Peyer's patch (tissue), 4 donors: ENCODE results near the gene ELP4. TPM values are rescaled to one million over a fixed set of nuclear protein-coding genes. Genes with fewer than 3 reads are reported as not detected.

Experiments
- DNase-seq, 3 donors: peaks; one replicate each; pipeline ENCODE4 v3.0.0-alpha.2; 2017 to 2019
- H3K27ac ChIP-seq, 4 donors: fragments of 200-600 bp; sonication (generic); one replicate each; pipeline ENCODE4 v1.5.1; 2016 to 2019
- H3K27me3 ChIP-seq, 2 donors: fragments of 200-600 bp; sonication (generic); one replicate each; pipeline ENCODE4 v1.5.1; 2019
- H3K36me3 ChIP-seq, 3 donors: fragments of 200-600 bp; sonication (generic); one replicate each; pipeline ENCODE4 v1.5.1; 2016 to 2019
- H3K4me1 ChIP-seq, 4 donors: fragments of 200-600 bp; sonication (generic); one replicate each; pipeline ENCODE4 v1.5.1; 2016 to 2019
- H3K4me3 ChIP-seq, 4 donors: fragments of 200-600 bp; sonication (generic); 1 replicate in 3 of 4; 2 replicates in 1 of 4; pipeline ENCODE4 v1.5.1; 2016 to 2019; ENCODE audit warnings: mild to moderate bottlenecking in 1 of 4
- H3K9me3 ChIP-seq, 4 donors: fragments of 200-600 bp; sonication (generic); one replicate each; pipeline ENCODE4 v1.5.1; 2016 to 2019; ENCODE audit warnings: mild to moderate bottlenecking in 1 of 4
- POLR2A ChIP-seq, 2 donors: fragments of 450-650 bp; IDR thresholded peaks; one replicate each; pipeline ENCODE4 v1.5.1; 2017; ENCODE audit warnings: antibody characterized with exemption in 2 of 2, mild to moderate bottlenecking in 2 of 2, moderate library complexity in 2 of 2
- total RNA-seq, 4 donors: library from RNA; depleted of rRNA; stranded (reverse); fragments of >200 nt; gene quantifications; one replicate each; pipeline ENCODE4 v1.1.0, GENCODE V29; 2016
- TF ChIP-seq, protein P1 (sequence below), 6 experiments: fragments of 450-650 bp in 4 of 6; fragments of 200-600 bp in 2 of 6; sonication (generic) in 1 of 6; IDR thresholded peaks; one replicate each; pipeline ENCODE4 v1.5.1; 2017 to 2019; ENCODE audit warnings: antibody characterized with exemption in 6 of 6, mild to moderate bottlenecking in 3 of 6, moderate library complexity in 1 of 6

ELP4 gene, protein sequence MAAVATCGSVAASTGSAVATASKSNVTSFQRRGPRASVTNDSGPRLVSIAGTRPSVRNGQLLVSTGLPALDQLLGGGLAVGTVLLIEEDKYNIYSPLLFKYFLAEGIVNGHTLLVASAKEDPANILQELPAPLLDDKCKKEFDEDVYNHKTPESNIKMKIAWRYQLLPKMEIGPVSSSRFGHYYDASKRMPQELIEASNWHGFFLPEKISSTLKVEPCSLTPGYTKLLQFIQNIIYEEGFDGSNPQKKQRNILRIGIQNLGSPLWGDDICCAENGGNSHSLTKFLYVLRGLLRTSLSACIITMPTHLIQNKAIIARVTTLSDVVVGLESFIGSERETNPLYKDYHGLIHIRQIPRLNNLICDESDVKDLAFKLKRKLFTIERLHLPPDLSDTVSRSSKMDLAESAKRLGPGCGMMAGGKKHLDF
- total RNA-seq, result 10 to 100 TPM; 13.3 to 33.0 (median 21.3) TPM

- TF ChIP-seq POLR2A (IDR thresholded peaks at IDR 0.05), result peak; percentile 39 to 61
- TF ChIP-seq, protein P1, sequence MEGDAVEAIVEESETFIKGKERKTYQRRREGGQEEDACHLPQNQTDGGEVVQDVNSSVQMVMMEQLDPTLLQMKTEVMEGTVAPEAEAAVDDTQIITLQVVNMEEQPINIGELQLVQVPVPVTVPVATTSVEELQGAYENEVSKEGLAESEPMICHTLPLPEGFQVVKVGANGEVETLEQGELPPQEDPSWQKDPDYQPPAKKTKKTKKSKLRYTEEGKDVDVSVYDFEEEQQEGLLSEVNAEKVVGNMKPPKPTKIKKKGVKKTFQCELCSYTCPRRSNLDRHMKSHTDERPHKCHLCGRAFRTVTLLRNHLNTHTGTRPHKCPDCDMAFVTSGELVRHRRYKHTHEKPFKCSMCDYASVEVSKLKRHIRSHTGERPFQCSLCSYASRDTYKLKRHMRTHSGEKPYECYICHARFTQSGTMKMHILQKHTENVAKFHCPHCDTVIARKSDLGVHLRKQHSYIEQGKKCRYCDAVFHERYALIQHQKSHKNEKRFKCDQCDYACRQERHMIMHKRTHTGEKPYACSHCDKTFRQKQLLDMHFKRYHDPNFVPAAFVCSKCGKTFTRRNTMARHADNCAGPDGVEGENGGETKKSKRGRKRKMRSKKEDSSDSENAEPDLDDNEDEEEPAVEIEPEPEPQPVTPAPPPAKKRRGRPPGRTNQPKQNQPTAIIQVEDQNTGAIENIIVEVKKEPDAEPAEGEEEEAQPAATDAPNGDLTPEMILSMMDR (IDR thresholded peaks at IDR 0.05), result peak in 2 of 6 experiments; percentile 7 to 10
- no peaks in the 10 kb centered on the region for H3K9me3 ChIP-seq
- H3K27ac ChIP-seq, result peak within 1 kb of the TSS; percentile 52 to 84 (median 81)
- H3K27me3 ChIP-seq, result no peaks in the 10 kb centered on the region
- peaks cover 0 to 13% (median 2%) of the 10 kb centered on the region in 4 donors for H3K4me1 ChIP-seq
- DNase-seq, result peak; percentile 95 to 98 (median 96)
- peak within 1 kb of the TSS; percentile 63 to 95 (median 88) for H3K4me3 ChIP-seq
- H3K36me3 ChIP-seq, result peaks cover 0 to 5% (median 0%) of the 10 kb centered on the region in 3 donors
Observed at GRCh38 chr11:31509429-31510345, at the start of gene ELP4, which contains the start of gene IMMP1L. ELP4 (plus strand) TSS chr11:31509767; CDS start chr11:31509785, 18 bp downstream. IMMP1L (minus strand) TSS chr11:31509622; CDS start chr11:31463276, 46,346 bp downstream.

- Histone ChIP-seq H3K27me3 (no peaks in the 10 kb centered on the region), H3K4me1 (no peaks in the 10 kb centered on the region), H3K4me3 (no peak overlapping the region), H3K9me3 (no peaks in the 10 kb centered on the region), H3K27ac (no peak overlapping the region), H3K36me3 (no peaks in the 10 kb centered on the region)
- DNase-seq, result no peak
- no peak for TF ChIP-seq POLR2A (IDR thresholded peaks at IDR 0.05)
- TF ChIP-seq, protein P1 (IDR thresholded peaks at IDR 0.05), result no peak
Observed at GRCh38 chr11:31464436-31464835, 45.1 kb upstream of the ELP4 start.

GRCh38 chr11:31474083-31474482 lies 35.5 kb upstream of the ELP4 start:
- Histone ChIP-seq H3K27me3 (no peaks in the 10 kb centered on the region), H3K9me3 (no peaks in the 10 kb centered on the region), H3K27ac (no peak overlapping the region), H3K4me3 (no peak overlapping the region), H3K36me3 (no peaks in the 10 kb centered on the region), H3K4me1 (no peaks in the 10 kb centered on the region)
- DNase-seq, result no peak
- TF ChIP-seq POLR2A (IDR thresholded peaks at IDR 0.05), result no peak
- TF ChIP-seq, protein P1 (IDR thresholded peaks at IDR 0.05), result no peak

DNA sequence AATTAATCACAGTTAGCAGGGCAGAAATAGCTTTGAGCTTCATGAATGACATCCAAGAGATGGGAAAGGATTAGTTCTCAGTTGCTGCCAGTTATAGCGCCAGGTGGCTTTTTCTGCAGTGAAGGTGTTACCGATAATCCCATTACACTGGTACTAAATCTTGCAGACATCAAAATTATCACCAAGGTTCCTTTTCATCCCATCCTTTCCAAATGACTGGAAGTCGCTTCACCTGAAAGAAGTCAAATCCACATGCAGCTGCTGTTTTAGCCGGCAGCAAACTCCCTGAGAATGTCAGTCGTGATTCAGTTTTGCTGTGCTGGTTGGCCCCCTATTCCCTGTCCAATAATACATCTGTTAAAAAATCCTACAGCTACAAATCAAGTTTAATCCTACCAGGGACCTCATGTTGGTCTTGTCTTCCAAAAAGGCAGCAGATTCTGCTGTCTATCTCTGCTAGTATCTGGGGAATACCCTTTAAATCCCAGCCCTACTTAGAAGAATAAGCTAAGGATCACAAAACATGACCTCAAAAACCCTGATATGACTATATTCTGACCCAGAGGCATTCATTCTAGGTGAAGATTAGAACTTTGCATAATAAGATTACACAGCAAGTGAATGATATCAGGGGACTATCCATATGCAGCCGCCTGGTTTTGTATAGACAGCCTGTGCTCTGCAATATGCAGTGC lies 31.9 kb upstream of the ELP4 start:
- Histone ChIP-seq H3K27ac (no peak overlapping the region), H3K9me3 (no peaks in the 10 kb centered on the region), H3K4me3 (no peak overlapping the region), H3K4me1 (no peaks in the 10 kb centered on the region), H3K27me3 (no peaks in the 10 kb centered on the region), H3K36me3 (no peaks in the 10 kb centered on the region)
- DNase-seq, result no peak
- TF ChIP-seq POLR2A (IDR thresholded peaks at IDR 0.05), result no peak
- TF ChIP-seq, protein P1 (IDR thresholded peaks at IDR 0.05), result no peak

DNA sequence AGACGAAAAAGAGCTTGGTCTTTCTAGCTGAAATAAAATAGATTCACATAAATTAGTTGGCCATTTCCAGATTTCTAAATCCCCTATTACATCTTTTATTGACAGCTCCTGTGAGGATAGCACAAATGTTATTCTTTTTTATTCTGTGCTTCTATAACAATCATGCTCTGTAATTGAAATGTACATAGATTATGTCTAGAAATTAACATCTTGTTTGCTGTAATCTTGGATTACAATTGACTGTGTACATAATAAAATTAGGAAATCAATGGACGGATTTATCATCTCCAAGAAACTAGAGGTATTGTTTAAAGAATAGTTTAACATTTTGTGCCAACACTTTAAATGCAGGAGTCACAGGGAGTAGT lies 31.4 kb upstream of the ELP4 start:
- Histone ChIP-seq H3K36me3 (no peaks in the 10 kb centered on the region), H3K27ac (no peak overlapping the region), H3K4me3 (no peak overlapping the region), H3K4me1 (no peaks in the 10 kb centered on the region), H3K9me3 (no peaks in the 10 kb centered on the region), H3K27me3 (no peaks in the 10 kb centered on the region)
- DNase-seq, result no peak
- TF ChIP-seq POLR2A (IDR thresholded peaks at IDR 0.05), result no peak
- TF ChIP-seq, protein P1 (IDR thresholded peaks at IDR 0.05), result no peak
